22Rv1 (cell line): ENCODE data around the gene SIDT1.

Source experiments
- CTCF ChIP-seq: fragments of 450-650 bp; IDR thresholded peaks from 2 replicates; pipeline ENCODE4 v1.5.1; 2017; ENCODE audit warnings: mild to moderate bottlenecking
- ZFX ChIP-seq: fragments of 450-650 bp; IDR thresholded peaks from 2 replicates; pipeline ENCODE4 v1.6.1; 2017; ENCODE audit warnings: antibody characterized with exemption, borderline replicate concordance

GRCh38 chr3:113555138-113555537 lies 22.8 kb downstream of the SIDT1 start:
- TF ChIP-seq CTCF, result no peak
- TF ChIP-seq ZFX, result no peak
